Skeletal muscle satellite cell (primary cell): ENCODE data around the gene CCDC159.

Experiments used
- H3K27me3 ChIP-seq: 2 replicates; pipeline ENCODE4 v1.7.0; 2013; ENCODE audit warnings: low read length; ENCODE audit not compliant: control insufficient read depth, insufficient read depth
- H3K36me3 ChIP-seq: 2 replicates; pipeline ENCODE4 v1.7.0; 2013; ENCODE audit warnings: mild to moderate bottlenecking, control low read depth, low read length; ENCODE audit not compliant: insufficient read depth
- H3K4me1 ChIP-seq: 2 replicates; pipeline ENCODE4 v1.7.0; 2013; ENCODE audit warnings: low read length; ENCODE audit not compliant: control insufficient read depth, insufficient read depth
- H3K4me2 ChIP-seq: 2 replicates; pipeline ENCODE4 v1.7.0; 2013; ENCODE audit warnings: mild to moderate bottlenecking, low read length
- H3K4me3 ChIP-seq: 2 replicates; pipeline ENCODE4 v1.7.0; 2013; ENCODE audit warnings: low read length
- H3K9ac ChIP-seq: 2 replicates; pipeline ENCODE4 v1.7.0; 2013; ENCODE audit warnings: mild to moderate bottlenecking, low read depth, low read length, moderate library complexity
- H3K9me3 ChIP-seq: replicated peaks from 2 replicates; pipeline ENCODE4 v1.7.0; 2013; ENCODE audit warnings: mild to moderate bottlenecking, control low read depth, low read length

Gene CCDC159

DNA sequence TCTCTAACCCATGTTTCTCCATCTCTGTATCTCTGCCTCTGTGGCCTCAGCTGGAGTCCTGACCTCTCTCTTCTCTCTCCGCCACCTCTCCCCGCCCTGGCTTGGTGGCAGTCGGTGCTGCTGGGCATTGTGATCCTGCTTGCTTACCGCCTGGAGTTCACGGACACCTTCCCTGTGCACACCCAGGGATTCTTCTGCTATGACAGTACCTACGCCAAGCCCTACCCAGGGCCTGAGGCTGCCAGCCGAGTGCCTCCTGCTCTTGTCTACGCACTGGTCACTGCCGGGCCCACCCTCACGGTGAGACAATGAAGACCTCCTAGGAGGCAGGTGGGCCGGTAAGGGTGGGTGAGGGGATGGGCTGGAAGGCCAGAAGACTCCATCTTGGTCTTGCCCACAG, 13.1 kb downstream of the CCDC159 start:
- peaks cover 6% of the 10 kb centered on the region for H3K4me1 ChIP-seq
- no peak overlapping the region for H3K4me3 ChIP-seq
- H3K9ac ChIP-seq: no peak overlapping the region
- H3K4me2 ChIP-seq: no peak overlapping the region
- H3K27me3 ChIP-seq: no peaks in the 10 kb centered on the region
- H3K36me3 ChIP-seq: peaks cover 4% of the 10 kb centered on the region
- no peaks in the 10 kb centered on the region for H3K9me3 ChIP-seq

GRCh38 chr19:11361037-11361770, 14.9 kb downstream of the CCDC159 start:
- Histone ChIP-seq H3K4me2 (no peak overlapping the region), H3K4me1 (peaks cover under 1% of the 10 kb centered on the region), H3K36me3 (peaks cover 4% of the 10 kb centered on the region), H3K9me3 (no peaks in the 10 kb centered on the region), H3K4me3 (no peak overlapping the region), H3K27me3 (no peaks in the 10 kb centered on the region), H3K9ac (no peak overlapping the region)

DNA sequence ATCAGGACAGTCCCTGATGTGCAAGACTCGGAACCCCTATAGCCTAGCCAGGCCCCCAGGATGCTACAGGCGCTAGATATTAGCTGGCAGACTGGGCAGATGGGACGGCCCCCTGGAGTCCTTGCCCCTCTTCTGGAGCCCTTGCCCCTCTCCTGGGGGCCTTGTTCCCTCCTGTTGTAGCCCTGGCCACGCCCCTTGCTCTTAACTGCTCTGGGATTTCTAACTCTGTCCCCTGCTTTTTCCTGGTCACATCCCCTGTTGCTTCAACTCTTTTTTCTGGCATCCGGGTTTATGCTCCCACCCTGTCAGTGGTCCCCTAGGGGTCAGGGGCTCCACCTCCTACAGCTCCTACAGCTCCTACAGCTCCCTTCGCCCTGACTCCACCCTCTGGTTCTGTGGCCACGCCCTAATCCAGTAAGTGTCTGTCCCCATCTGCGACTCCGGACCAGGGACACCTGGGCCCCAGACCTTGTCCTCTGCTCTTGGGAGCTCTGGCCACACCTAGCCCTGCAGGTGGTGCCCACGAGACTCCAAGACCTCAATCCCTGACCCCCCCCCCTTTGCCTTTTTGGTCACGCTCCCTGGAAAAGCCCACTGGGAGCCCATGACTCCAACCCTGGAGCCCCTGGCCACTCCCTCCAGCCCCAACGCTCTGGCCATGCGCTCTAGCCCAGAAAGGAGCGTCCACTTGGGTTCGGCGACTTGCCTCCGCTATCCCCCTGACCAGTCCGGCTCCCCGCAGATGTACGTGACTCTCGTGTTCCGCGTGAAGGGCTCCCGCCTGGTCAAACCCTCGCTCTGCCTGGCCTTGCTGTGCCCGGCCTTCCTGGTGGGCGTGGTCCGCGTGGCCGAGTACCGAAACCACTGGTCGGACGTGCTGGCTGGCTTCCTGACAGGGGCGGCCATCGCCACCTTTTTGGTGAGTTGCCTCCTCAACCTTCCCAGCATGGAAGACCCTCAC, 15.7 kb downstream of the CCDC159 start:
- Histone ChIP-seq H3K9ac (no peak overlapping the region), H3K27me3 (no peaks in the 10 kb centered on the region), H3K4me3 (no peak overlapping the region), H3K9me3 (no peaks in the 10 kb centered on the region), H3K36me3 (peaks cover 4% of the 10 kb centered on the region), H3K4me2 (no peak overlapping the region), H3K4me1 (no peaks in the 10 kb centered on the region)

GRCh38 chr19:11363881-11364280, 17.6 kb downstream of the CCDC159 start:
- no peaks in the 10 kb centered on the region for H3K4me1 ChIP-seq
- no peaks in the 10 kb centered on the region for H3K9me3 ChIP-seq
- H3K4me2 ChIP-seq: no peak overlapping the region
- peaks cover 4% of the 10 kb centered on the region for H3K36me3 ChIP-seq
- no peak overlapping the region for H3K9ac ChIP-seq
- H3K27me3 ChIP-seq: no peaks in the 10 kb centered on the region
- H3K4me3 ChIP-seq: no peak overlapping the region

- Histone ChIP-seq H3K4me3 (no peak overlapping the region), H3K9ac (no peak overlapping the region), H3K4me2 (no peak overlapping the region), H3K9me3 (no peaks in the 10 kb centered on the region), H3K4me1 (no peaks in the 10 kb centered on the region), H3K36me3 (peaks cover 4% of the 10 kb centered on the region), H3K27me3 (no peaks in the 10 kb centered on the region)
Measured at GRCh38 chr19:11364296-11364904, 18.1 kb downstream of the CCDC159 start.

DNA sequence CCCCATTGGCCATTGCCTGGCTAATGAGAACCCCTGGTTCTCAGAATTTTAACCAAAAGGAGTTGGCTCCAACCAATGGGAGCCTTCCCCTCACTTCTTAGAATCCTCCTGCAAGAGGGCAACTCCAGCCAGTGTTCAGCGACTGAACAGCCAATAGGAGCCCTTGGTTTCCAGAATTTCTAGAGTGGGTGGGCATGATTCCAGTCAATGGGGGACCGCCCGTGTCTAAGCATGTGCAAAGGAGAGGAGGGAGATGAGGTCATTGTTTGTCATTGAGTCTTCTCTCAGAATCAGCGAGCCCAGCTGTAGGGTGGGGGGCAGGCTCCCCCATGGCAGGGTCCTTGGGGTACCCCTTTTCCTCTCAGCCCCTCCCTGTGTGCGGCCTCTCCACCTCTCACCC, 18.6 kb downstream of the CCDC159 start:
- no peak overlapping the region for H3K4me3 ChIP-seq
- no peak overlapping the region for H3K9ac ChIP-seq
- H3K4me1 ChIP-seq: no peaks in the 10 kb centered on the region
- no peak overlapping the region for H3K4me2 ChIP-seq
- no peaks in the 10 kb centered on the region for H3K27me3 ChIP-seq
- H3K36me3 ChIP-seq: peaks cover 4% of the 10 kb centered on the region
- no peaks in the 10 kb centered on the region for H3K9me3 ChIP-seq

GRCh38 chr19:11365557-11366117, 19.3 kb downstream of the CCDC159 start:
- Histone ChIP-seq H3K4me1 (no peaks in the 10 kb centered on the region), H3K9ac (no peak overlapping the region), H3K4me3 (no peak overlapping the region), H3K27me3 (no peaks in the 10 kb centered on the region), H3K9me3 (no peaks in the 10 kb centered on the region), H3K4me2 (no peak overlapping the region), H3K36me3 (peaks cover 4% of the 10 kb centered on the region)

DNA sequence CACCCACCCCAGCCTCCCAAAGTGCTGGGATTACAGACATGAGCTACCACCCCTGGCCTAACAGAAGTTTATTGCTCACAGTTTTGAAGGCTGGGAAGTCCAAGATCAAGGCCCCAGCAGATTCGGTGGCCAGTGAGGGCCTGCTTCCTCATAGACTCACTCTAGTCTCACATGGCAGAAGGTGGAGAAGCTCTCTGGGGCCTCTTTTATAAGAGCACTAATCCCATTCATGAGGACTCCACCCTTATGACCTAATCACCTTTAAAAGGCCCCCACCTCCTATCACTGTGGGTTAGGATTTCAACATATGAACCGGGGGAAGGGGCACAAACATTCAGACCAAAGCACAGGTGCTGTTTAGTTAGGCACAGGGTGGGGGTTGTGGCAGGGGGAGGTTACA, 21.2 kb downstream of the CCDC159 start:
- Histone ChIP-seq H3K4me1 (no peaks in the 10 kb centered on the region), H3K9me3 (no peaks in the 10 kb centered on the region), H3K9ac (no peak overlapping the region), H3K4me2 (no peak overlapping the region), H3K27me3 (no peaks in the 10 kb centered on the region), H3K4me3 (no peak overlapping the region), H3K36me3 (no peaks in the 10 kb centered on the region)

DNA sequence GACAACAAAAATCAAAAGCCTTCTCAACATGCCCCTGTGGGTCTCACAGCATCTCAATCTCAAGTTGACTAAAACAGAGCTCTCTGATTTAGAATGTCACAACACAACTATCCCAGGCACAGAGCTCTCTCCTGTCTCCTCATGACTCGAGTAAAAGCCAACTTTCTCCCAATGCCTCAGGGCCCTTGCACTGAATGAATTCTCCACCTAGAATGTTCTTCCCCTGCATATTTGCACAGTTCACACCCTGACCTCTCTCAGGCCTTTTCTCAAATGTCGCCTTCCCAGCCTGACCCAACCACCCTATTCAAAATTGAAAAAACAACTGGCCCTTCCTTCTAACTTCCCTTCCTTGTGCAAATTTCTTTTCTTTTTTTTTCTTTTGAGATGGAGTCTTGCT, 24.4 kb downstream of the CCDC159 start:
- Histone ChIP-seq H3K4me2 (no peak overlapping the region), H3K4me3 (no peak overlapping the region), H3K9me3 (no peaks in the 10 kb centered on the region), H3K4me1 (peaks cover 13% of the 10 kb centered on the region), H3K27me3 (no peaks in the 10 kb centered on the region), H3K9ac (no peak overlapping the region), H3K36me3 (no peaks in the 10 kb centered on the region)

DNA sequence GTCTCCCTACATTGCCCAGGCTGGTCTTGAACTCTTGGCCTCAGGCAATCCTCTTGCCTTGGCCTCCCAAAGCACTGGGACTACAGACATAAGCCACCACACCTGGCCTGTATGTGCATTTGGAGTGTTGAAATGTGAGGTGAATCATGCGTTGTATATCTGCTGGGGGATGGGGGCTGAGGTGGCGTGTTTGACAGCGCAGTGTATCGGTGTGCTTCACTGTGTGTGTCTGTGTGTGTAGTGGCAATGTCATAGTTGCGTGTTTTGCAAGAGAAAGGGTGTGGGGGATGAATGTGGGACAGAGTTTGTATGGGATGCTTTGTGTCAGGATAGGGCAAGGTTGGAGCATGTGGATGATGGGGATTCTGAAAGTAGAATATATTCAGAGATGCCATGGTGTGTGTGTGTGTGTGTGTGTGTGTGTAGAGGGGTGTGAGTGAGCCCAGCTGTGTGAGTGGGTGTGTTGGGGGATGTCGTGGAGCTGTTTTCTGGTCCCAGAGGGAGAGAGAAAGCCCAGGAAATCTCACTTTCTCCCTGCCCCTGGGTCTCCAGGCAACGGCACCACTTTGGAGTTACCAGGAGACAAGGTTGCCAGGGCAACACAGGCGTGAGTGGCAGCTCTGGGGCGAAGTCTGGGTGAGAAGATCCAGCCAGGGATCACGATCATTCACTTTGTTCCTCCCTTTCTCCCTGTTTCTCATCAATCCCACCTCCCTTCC, 27.0 kb downstream of the CCDC159 start:
- no peaks in the 10 kb centered on the region for H3K36me3 ChIP-seq
- no peak overlapping the region for H3K4me3 ChIP-seq
- no peak overlapping the region for H3K4me2 ChIP-seq
- H3K4me1 ChIP-seq: peaks cover 32% of the 10 kb centered on the region
- no peaks in the 10 kb centered on the region for H3K27me3 ChIP-seq
- H3K9ac ChIP-seq: no peak overlapping the region
- H3K9me3 ChIP-seq: no peaks in the 10 kb centered on the region
